ENCODE measurements around the gene CCDC183.

- TF ChIP-seq CTCF (IDR thresholded peaks at IDR 0.05) (no peak), POLR2AphosphoS5 (IDR thresholded peaks at IDR 0.05) (no peak)
Observed at GRCh38 chr9:136754626-136755301, 41.4 kb upstream of the CCDC183 start.

All from sigmoid colon (tissue), 4 donors.